Middle frontal gyrus (tissue), 1 donor: Measurements from ENCODE around the gene RPS4Y1.
"Not testable (repeated sequence)": the region's sequence is repeated elsewhere in the genome, so short reads cannot be mapped to it uniquely, and the experiment has no call there.

Experiments used
- DNase-seq: peaks from one replicate; pipeline ENCODE4 v3.0.0-alpha.2; 2015; ENCODE audit warnings: low spot score; ENCODE audit errors: extremely low spot score

Gene RPS4Y1

GRCh38 chrY:2841471-2841893 lies at the start of gene RPS4Y1:
Gene RPS4Y1, plus strand, starts transcription at chrY:2841602. Its CDS starts 23 bp downstream, at chrY:2841625.
- peak; percentile 50 for DNase-seq

GRCh38 chrY:2796977-2797523 lies 44.4 kb upstream of the RPS4Y1 start:
- no peak for DNase-seq

DNA sequence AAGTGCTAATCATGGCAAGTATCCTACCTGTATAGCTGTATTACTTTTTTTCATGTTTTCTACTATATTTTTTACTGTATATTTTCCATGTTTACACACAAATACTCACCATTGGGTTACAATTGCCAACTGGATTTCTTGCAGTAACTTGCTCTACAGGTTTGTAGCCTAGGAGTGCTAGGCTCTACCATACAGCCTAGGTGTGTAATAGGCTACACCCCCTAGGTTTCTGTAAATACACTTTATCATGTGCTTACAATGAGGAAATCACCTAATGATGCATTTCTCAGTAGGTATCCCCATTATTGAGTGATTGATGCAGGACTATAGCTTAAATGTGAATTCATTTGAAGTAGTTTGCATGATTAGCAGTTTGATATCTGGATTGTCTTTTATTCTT lies 43.4 kb upstream of the RPS4Y1 start:
- no peak for DNase-seq

DNA sequence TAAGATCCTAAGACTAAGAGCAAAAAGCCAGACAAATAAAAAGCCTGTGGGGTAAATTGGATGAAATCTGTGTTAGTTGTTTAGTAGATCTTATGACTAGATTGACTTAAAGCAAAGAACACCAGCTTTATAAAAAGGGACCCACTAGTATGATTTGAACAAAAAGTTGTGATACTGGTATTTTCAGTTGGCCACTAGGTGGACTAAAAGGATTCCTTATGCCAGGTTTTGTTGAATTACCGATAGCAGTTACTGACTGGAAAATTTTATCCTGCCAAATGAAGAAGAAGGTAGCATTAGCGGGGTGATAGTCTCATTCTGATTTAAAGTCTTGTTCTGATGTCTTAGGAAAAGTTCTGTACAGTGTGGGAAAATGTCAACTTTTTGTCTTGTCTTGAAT lies 41.2 kb upstream of the RPS4Y1 start:
- no peak for DNase-seq

DNA sequence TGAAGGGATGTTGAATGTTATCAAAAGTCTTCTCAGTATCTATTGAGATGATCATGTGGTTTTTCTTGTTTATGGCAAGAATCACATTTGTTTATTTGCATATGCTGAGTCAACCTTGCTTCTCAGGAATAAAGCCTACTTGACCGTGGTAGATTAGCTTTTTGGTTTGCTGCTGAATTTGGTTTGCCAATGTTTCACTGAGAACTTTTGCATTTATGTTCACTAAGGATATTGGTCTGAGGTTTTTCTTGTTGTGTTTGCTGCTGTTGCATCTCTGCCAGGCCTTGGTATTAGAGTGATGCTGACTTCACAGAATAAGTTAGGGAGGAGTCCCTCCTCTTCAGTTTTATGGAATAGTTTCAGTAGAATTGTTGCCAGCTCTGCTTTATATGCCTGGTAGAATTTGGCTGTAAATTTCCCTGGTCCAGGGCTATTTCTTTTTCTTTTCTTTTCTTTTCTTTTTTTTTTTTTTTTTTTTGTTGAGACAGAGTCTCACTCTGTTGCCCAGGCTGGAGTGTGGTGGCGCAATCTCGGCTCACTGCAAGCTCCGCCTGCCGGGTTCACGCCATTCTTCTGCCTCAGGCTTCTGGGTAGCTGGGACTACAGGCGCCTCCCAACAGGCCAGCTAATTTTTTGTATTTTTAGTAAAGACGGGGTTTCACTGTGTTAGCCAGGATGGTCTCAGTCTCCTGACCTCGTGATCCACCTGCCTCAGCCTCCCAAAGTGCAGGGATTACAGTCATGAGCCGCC lies 24.1 kb upstream of the RPS4Y1 start:
- DNase-seq, result not testable (repeated sequence)

GRCh38 chrY:2824471-2824870 lies 16.9 kb upstream of the RPS4Y1 start:
- no peak for DNase-seq

DNA sequence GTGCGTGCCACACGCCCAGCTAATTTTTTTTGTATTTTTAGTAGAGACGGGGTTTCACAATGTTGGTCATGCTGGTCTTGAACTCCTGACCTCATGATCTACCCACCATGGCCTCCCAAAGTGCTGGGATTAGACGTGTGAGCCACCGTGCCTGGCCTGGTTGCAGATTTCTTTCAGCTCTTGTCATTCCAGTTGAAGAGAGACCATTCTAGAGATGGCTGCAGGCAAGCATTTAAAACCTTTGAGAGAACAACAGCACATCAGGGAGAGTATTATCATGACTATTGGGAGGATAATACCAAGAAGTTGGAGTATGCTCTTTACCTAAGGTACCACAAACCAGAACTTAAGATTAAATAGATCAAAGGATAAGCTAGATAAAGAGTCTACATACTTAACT lies 12.9 kb upstream of the RPS4Y1 start:
- no peak for DNase-seq

DNA sequence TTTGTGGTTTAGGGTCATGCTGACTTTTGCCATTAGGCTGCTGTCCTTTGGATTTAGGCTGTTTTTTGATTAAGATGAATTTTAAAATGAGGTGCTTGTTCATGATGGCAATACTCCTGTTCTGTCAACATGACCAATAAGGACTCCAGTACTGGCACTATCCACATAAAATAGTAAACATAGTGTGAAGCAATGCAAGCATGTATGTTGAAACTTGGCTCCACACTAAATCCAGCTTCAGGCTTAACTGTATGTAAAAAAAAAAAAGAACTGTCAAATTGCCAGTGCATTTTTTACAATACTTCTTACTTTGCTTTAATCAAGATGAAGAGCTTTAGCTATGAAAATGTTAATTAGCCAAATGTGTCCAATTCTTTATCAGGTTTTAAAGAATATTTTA lies 6.2 kb upstream of the RPS4Y1 start:
- DNase-seq, result no peak

DNA sequence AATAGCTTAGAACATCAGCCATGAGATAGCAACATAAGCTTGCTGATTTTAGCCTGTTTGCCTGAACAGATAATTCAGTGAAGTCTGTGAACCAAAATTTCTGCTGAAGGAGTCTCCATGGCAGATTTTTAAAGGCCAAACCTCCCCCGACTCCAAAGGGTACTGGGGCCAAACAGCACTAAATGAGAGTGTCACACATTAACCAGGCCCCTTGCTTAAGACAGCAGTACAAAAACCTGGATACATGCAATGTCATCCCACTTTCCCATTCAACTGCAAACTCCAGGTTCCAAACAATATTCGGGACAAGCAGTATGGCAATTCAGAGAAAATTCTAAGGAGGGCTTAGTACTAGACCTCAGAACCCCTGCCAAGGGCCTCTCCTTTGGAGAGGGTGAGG lies 4.3 kb upstream of the RPS4Y1 start:
- DNase-seq, result no peak

DNA sequence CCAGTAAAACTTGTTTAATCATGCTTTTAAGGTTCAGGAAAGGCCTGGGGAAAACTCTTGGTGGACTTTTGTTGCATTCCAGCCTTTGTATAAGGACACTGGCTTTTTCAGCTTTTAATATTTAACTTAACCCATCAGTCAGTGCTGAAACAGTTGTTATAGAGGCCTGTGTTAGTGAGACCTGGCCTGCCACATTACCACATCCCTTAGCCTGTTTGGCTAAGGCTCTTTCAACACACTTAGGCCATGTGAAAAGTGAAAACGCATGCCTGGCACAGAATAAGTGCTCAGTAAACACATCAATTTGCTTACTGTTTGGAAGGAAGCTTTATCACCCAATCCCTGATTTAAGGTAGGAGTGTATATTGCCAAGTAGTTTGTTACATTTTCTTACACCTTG lies 3.5 kb upstream of the RPS4Y1 start:
- DNase-seq, result no peak

GRCh38 chrY:2846791-2847190 lies 5.4 kb downstream of the RPS4Y1 start:
- no peak for DNase-seq

- DNase-seq, result no peak
These were observed 7.0 kb downstream of the RPS4Y1 start for GRCh38 chrY:2848384-2848783.

- no peak for DNase-seq
These were observed 8.0 kb downstream of the RPS4Y1 start for GRCh38 chrY:2849368-2849767.

GRCh38 chrY:2854145-2854774 lies 12.9 kb downstream of the RPS4Y1 start:
- DNase-seq, result no peak

DNA sequence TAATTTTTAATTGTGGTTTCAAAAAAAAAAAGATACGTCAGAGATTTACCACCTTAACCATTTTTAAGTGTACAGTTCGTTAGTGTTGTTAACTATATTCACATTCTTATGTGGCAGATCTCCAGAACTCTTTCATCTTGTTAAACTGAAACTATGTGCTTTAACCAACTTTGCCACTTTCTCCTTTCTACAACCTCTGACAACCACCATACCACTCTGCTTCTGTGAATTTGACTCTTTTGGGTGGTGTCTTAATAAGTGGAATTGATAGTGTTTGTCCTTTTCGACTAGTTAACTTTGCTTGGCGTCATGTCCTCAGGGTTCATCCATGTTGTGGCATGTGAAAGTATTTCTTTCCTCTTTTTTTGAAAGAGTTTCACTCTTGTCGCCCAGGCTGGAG lies 15.7 kb downstream of the RPS4Y1 start:
- DNase-seq, result no peak

- DNase-seq, result no peak
These were observed 16.3 kb downstream of the RPS4Y1 start for GRCh38 chrY:2857686-2858085.

DNA sequence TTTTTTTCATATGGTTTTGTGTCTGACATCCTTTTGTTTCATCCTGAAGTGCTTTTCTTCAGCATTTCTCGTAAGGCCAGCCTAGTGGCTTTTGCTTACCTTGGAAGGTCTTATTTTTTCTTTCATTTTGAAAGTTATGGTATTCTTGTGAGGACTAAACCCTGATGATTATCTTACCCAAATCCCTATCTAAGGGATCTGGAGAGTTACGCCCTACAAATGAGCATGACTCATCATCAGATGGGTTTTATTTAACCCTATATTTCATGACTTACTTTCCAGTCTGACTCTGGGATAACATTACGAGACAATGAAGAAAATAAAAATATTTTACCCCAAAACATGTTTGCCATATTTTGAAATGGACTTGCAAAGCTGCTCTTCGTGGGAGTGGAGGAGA lies 18.4 kb downstream of the RPS4Y1 start:
- DNase-seq, result no peak

DNA sequence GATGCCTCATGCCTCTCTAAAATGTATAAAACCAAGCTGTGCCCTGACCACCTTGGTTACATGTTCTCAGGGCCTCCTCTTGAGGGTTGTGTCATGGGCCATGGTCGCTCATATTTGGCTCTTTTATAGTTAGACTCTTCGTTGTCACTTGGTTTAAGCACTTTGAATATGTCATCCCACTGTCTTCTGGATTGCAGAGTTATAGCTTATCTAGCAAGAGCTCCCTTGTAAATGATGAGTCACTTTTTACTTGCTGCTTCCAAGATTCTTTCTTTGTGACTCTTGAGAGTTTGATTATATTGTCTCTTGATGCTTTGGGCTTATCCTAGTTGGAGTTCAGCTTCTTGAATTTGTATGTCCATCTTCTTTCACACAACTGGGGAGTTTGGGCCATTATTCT lies 19.1 kb downstream of the RPS4Y1 start:
- no peak for DNase-seq

- DNase-seq, result no peak
These were observed 25.2 kb downstream of the RPS4Y1 start for GRCh38 chrY:2866581-2866980.

DNA sequence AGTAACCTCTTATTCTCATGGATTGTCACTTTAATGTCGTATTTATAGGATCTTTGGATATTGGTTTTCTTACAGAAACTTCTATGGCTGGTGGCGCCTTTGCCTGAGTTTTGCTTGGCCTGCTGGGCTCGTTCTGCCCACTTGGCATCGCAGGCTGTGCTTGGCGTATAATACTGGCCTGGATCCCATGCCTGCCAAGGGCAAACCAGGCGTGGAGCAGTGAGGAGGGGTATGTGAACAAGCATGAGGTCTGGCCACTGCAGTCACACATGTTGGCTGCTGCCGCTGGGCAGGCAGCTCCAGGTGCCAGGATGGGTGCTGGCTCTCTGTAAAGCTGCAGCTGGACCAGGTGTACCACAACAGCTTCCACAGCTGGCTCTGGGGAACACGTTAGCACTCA lies 26.1 kb downstream of the RPS4Y1 start:
- no peak for DNase-seq

GRCh38 chrY:2868035-2868607 lies 26.7 kb downstream of the RPS4Y1 start:
- DNase-seq, result no peak

- not testable (repeated sequence) for DNase-seq
These were observed 30.8 kb downstream of the RPS4Y1 start for GRCh38 chrY:2872234-2872633.
